Measurements from ENCODE around the gene THAP7.

THAP7 gene

DNA sequence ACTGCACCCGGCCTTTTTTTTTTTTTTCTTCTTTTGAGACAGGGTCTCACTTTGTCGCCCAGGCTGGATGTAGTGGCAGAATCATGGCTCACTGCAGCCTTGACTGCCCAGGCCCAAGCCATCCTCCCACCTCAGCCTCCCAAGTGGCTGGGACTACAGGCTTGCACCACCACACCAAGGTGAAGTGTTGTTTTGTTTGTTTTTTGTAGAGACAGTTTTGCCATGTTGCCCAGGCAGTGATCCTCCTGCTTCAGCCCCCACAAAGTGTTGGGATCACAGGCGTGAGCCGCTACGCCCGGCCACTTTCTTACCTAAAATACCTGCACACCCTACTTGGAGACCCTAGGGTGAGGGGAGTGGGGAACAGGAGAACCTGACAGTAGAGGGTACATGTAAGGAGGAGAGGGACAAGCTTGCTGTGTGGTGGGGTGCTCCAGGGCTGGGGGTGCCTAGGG lies 39.4 kb downstream of the THAP7 start:
- no peak for DNase-seq

DNA sequence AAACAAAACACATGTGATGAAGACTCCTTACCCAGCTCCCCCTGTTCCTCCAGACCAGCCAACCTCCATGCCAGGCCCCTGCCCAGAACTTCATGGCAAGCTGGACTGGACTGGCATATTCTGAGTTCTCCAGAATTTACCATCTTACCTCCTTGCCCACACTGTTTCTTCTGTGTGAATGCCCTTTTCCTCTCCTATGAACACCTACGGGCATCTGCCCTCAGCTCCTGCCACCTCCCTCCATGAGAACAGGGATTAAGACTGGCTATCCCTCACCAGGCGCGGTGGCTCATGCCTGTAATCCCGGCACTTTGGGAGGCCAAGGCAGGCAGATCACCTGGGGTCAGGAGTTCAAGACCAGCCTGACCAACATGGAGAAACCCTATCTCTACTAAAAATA lies 41.3 kb downstream of the THAP7 start:
- DNase-seq: no peak

- DNase-seq: no peak
Observed at GRCh38 chr22:20959578-20960461, 42.1 kb downstream of the THAP7 start.

- DNase-seq: peak; percentile 19
Observed at GRCh38 chr22:20957683-20958431, 44.1 kb downstream of the THAP7 start.

DNA sequence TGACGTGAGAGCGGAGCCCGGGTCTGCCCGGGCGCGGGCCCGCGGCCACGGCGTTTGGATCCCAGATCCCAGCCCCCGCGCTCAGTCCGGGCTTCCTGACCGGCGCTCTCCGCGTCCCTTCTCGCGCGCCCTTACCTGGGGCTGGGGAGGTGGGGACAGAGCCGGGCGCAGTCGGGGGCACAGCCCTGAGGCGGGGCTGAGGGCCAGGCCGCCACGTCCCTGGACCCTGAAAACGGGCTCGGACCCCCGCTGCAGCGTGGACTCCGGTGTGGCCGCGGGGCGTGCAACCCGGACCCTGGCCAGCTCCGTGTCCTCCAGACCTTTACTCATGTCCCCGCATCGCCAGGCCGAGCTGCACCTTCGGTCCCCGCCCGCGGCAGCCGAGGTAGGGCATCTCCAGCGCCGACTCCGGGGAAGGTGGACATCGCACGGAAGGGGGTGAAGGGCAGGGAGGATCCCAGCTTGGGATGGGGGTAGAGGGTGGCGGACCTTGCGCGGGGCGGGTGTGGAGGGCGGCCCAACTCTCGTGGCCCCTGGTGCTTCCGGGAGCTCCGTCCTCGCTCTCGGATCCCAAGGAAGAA lies 44.7 kb downstream of the THAP7 start:
- no peak for DNase-seq

DNA sequence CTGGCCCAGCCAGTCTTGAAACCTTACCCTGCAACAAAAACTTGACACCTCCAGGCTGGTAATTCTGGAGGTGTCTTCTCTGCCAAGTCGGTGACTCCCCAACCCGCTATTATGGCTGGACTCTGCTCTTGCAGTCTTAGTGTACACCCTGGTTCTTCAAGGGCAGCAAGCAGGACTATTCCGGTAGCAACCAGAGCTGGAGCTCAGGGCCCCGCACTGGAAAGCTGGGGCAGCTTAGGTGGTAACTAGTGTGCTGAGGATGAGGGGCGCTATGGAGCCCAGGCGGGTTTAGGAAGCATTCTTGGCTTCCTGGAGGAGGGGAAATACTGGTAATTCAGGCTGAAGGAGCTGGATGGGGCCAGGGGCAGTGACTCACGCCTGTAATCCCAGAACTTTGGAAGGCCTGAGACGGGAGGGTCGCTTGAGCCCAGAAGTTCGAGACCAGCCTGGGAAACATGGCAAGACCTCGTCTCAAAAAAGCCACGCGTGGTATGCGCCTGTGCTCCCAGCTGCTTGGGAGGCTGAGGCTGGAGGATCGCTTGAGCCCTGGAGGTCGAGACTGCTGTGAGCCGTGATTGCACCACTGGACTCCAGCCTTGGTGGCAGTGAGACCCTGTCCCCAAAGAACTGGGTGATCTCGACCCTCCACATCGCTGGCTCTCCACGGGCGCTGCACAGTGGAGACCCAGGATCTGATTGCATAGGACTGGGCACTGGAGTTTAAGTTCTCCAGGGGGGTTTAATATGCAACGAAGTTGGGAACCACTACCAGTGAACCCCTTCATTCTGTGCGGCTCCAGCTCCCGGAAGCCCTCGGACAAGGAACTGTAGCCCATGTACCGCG lies 45.4 kb downstream of the THAP7 start:
- no peak for DNase-seq

- DNase-seq: no peak
Observed at GRCh38 chr22:20955548-20955947, 46.4 kb downstream of the THAP7 start.

GRCh38 chr22:20953668-20954500 lies 48.0 kb downstream of the THAP7 start:
- DNase-seq: no peak

DNA sequence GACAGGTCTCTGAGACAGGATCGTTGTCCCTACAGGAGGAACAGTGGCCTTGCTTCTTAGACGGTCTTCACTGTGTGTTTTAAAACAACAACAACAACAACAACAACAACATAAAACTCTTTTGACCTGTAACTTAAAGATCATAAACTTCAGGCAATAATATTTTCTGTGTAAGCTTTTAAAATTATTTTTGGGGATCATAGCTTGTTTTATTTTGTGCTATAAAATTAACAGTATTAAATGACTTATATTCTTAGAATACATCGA lies 48.6 kb downstream of the THAP7 start:
- DNase-seq: no peak

DNA sequence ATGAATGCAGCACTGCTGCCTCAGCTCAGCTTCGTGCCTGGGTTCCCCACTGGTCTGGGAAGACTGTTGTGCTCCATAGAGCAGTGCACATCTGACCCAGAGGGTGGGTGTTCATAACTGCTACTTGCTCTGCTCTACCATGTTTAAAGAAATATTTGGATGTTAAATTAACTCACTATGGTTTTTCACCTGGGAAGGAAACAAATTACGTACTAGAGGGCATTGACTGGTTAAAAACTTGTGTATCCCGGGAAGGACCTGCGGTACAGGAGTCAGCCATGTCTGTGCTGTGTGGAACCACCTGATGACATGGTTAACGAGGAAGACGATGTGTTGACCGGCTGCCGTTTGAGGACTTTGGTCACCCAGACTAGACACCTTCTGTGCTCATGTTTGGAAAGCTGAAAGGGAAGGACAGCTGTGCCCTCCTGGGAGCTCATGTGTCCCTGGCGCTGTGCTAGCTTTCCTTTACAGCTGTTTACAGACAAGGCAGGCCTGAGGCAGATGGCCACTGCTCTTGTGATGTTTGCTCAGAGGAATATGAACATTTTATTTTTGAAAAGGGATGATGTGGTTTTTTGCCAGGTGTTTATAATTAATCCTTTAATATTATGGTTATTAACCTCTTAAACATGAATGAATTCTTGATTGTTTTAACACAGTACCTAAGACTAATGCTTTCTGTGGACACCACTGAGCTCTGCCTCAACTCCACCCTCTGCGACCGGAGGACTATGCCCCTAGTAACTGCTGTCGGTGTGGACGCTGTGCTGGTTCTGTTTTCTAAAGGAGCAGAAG lies 49.2 kb downstream of the THAP7 start:
- no peak for DNase-seq

DNA sequence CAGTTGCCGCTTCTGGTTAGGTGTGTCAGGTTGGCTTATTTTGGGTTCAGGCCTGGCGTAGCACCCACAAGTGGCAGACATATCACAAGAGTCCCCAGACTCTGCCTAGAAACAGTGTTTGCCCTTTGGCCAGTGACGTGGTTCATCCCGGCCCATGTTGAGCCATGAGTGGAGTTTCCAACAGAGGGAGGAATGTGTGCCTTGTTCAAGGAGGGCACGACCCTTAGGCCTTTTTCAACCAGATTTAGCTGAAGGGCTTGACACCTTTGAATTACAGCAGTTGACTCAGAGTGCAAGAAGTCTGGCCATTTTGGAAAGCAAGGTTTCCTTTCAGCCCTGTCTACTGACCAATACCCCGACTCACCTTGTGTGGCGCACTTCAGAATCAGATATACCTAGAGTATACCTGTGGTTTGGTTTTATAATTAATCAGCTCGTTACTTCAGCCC lies 50.0 kb downstream of the THAP7 start:
- DNase-seq: no peak

DNA sequence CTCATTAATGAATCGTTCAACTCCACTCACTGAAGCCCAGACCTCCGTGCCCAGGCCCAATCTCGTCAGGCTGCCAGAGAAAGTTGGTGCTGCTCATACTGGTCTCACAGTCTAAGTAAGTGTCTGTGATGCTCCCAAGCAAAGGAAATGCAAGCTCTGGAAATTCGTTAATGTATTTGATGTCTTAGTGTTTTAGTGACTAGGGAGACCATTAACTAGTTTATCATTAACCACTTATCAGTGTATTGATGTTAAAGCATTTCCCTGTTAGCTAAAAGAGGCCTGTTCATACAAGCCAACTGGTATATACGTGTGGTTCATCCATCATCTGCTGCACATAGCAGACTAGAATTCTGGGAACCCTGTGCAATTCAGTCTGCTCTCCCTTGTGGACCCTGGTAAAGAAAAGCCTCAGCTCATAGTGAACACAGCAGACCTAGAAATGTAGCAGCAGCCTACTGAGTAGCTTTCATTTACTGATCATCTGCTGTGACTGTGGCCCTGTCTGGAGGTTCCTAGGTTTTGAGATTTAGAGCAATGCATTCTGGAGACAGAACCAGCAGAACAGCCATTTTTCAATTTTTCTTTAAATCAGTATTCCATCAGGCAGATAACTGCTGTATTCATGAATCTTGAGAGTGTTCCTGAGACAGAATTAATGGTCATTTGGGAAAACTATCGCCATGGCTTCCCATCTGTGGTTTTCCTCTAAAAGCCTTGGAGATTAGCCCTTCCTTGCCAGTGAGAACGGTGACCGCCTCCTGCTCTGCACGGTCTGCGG lies 50.6 kb downstream of the THAP7 start:
- DNase-seq: no peak

DNA sequence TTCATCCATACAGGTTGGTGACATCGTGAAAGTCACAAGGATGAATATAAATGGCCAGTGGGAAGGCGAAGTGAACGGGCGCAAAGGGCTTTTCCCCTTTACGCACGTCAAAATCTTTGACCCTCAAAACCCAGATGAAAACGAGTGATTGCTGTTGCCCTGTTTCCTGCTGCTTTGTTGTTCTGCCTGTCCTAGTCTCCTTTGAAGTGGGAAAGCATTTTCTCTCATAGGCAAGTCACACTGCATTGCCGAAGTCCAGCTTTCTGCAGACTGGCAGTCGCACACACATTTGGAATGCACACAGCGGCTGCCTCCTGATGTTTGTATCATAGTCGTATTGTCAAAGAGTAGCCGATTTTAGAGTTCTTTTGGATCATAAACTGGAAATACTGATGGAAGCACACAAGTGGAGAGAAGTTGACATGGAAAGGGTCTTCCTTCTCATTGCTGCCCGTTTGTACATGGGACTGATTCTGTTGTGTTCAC lies 52.2 kb downstream of the THAP7 start:
- no peak for DNase-seq

Data from DMS153 (cell line).